ENCODE measurements around the gene HM13. TPM values are rescaled to one million over a fixed set of nuclear protein-coding genes. Genes with fewer than 3 reads are reported as not detected.

Gene HM13
- total and polyA plus RNA-seq, 9 of the 15 experiments (the other 6 are each of a cell fraction or from before 2014, with no cell fraction given), result 7.7 to 136 (median 74.5) TPM

DNA sequence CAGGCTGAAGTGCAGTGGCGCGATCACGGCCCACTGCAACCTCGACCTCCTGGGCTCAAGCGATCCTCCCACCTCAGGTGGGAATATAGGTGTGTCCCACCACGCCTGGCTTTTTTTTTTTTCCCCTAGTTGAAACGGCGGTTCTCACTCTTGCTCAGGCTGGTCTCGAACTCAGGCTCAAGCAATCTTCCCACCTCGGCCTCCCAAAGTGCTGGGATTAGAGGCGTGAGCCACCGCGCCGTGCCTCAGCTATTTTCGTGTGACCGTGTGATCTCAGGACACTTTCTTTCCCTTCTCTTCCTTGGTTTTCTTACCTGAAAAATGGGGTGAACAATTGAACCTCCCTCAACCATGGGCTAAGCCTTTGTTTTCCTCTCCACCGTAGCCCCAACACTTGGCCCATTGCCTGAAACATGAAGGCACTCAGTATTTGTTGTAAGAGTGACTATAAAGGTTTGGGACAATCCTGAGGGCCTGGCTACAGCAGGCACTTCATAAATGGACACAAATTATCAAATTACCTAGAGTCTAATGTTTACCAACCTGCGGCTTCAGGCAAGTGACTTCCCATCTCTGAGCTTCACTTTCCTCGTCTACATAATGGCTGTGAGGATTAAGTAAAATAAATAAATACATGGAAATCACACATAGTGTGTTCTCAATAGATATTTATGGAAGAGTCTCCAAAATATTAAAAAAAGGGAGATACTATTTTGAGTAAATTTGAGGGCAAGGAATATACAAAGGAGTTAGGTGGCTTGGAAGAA, 59.5 kb downstream of the HM13 start (continued):
- TF ChIP-seq, protein P1, sequence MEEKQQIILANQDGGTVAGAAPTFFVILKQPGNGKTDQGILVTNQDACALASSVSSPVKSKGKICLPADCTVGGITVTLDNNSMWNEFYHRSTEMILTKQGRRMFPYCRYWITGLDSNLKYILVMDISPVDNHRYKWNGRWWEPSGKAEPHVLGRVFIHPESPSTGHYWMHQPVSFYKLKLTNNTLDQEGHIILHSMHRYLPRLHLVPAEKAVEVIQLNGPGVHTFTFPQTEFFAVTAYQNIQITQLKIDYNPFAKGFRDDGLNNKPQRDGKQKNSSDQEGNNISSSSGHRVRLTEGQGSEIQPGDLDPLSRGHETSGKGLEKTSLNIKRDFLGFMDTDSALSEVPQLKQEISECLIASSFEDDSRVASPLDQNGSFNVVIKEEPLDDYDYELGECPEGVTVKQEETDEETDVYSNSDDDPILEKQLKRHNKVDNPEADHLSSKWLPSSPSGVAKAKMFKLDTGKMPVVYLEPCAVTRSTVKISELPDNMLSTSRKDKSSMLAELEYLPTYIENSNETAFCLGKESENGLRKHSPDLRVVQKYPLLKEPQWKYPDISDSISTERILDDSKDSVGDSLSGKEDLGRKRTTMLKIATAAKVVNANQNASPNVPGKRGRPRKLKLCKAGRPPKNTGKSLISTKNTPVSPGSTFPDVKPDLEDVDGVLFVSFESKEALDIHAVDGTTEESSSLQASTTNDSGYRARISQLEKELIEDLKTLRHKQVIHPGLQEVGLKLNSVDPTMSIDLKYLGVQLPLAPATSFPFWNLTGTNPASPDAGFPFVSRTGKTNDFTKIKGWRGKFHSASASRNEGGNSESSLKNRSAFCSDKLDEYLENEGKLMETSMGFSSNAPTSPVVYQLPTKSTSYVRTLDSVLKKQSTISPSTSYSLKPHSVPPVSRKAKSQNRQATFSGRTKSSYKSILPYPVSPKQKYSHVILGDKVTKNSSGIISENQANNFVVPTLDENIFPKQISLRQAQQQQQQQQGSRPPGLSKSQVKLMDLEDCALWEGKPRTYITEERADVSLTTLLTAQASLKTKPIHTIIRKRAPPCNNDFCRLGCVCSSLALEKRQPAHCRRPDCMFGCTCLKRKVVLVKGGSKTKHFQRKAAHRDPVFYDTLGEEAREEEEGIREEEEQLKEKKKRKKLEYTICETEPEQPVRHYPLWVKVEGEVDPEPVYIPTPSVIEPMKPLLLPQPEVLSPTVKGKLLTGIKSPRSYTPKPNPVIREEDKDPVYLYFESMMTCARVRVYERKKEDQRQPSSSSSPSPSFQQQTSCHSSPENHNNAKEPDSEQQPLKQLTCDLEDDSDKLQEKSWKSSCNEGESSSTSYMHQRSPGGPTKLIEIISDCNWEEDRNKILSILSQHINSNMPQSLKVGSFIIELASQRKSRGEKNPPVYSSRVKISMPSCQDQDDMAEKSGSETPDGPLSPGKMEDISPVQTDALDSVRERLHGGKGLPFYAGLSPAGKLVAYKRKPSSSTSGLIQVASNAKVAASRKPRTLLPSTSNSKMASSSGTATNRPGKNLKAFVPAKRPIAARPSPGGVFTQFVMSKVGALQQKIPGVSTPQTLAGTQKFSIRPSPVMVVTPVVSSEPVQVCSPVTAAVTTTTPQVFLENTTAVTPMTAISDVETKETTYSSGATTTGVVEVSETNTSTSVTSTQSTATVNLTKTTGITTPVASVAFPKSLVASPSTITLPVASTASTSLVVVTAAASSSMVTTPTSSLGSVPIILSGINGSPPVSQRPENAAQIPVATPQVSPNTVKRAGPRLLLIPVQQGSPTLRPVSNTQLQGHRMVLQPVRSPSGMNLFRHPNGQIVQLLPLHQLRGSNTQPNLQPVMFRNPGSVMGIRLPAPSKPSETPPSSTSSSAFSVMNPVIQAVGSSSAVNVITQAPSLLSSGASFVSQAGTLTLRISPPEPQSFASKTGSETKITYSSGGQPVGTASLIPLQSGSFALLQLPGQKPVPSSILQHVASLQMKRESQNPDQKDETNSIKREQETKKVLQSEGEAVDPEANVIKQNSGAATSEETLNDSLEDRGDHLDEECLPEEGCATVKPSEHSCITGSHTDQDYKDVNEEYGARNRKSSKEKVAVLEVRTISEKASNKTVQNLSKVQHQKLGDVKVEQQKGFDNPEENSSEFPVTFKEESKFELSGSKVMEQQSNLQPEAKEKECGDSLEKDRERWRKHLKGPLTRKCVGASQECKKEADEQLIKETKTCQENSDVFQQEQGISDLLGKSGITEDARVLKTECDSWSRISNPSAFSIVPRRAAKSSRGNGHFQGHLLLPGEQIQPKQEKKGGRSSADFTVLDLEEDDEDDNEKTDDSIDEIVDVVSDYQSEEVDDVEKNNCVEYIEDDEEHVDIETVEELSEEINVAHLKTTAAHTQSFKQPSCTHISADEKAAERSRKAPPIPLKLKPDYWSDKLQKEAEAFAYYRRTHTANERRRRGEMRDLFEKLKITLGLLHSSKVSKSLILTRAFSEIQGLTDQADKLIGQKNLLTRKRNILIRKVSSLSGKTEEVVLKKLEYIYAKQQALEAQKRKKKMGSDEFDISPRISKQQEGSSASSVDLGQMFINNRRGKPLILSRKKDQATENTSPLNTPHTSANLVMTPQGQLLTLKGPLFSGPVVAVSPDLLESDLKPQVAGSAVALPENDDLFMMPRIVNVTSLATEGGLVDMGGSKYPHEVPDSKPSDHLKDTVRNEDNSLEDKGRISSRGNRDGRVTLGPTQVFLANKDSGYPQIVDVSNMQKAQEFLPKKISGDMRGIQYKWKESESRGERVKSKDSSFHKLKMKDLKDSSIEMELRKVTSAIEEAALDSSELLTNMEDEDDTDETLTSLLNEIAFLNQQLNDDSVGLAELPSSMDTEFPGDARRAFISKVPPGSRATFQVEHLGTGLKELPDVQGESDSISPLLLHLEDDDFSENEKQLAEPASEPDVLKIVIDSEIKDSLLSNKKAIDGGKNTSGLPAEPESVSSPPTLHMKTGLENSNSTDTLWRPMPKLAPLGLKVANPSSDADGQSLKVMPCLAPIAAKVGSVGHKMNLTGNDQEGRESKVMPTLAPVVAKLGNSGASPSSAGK (IDR thresholded peaks at IDR 0.05), result peak; percentile 50
- TF ChIP-seq, protein P2, sequence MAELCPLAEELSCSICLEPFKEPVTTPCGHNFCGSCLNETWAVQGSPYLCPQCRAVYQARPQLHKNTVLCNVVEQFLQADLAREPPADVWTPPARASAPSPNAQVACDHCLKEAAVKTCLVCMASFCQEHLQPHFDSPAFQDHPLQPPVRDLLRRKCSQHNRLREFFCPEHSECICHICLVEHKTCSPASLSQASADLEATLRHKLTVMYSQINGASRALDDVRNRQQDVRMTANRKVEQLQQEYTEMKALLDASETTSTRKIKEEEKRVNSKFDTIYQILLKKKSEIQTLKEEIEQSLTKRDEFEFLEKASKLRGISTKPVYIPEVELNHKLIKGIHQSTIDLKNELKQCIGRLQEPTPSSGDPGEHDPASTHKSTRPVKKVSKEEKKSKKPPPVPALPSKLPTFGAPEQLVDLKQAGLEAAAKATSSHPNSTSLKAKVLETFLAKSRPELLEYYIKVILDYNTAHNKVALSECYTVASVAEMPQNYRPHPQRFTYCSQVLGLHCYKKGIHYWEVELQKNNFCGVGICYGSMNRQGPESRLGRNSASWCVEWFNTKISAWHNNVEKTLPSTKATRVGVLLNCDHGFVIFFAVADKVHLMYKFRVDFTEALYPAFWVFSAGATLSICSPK (IDR thresholded peaks at IDR 0.05; ENCODE audit: borderline replicate concordance), result 0 out of 2 replicates have a peak, but pooled peaks have one; percentile 43
- TF ChIP-seq KDM2B (CRISPR knock-in tag; IDR thresholded peaks at IDR 0.05), result 0 out of 2 replicates have a peak, but pooled peaks have one; percentile 52
- TF ChIP-seq MIER1 (IDR thresholded peaks at IDR 0.05; ENCODE audit: low read depth), result peak; percentile 64; the same call in 1 of the 2 replicates
- no peak for TF ChIP-seq COPS2 (conservative IDR thresholded peaks at IDR 0.05)
- TF ChIP-seq, protein P3, sequence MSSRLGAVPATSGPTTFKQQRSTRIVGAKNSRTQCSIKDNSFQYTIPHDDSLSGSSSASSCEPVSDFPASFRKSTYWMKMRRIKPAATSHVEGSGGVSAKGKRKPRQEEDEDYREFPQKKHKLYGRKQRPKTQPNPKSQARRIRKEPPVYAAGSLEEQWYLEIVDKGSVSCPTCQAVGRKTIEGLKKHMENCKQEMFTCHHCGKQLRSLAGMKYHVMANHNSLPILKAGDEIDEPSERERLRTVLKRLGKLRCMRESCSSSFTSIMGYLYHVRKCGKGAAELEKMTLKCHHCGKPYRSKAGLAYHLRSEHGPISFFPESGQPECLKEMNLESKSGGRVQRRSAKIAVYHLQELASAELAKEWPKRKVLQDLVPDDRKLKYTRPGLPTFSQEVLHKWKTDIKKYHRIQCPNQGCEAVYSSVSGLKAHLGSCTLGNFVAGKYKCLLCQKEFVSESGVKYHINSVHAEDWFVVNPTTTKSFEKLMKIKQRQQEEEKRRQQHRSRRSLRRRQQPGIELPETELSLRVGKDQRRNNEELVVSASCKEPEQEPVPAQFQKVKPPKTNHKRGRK (tag; IDR thresholded peaks at IDR 0.05), result 0 out of 2 replicates have a peak, but pooled peaks have one; percentile 75
- no peak for TF ChIP-seq ZNF583 (CRISPR knock-in tag; IDR thresholded peaks at IDR 0.05)
- peak; percentile 38 for TF ChIP-seq ARHGAP35 (IDR thresholded peaks at IDR 0.05; ENCODE audit: partially characterized antibody)
- TF ChIP-seq YBX1 (IDR thresholded peaks at IDR 0.05), result no peak
- peak; percentile 30; the same call in 1 of the 2 replicates for TF ChIP-seq ZNF384 (IDR thresholded peaks at IDR 0.05; ENCODE audit: low read depth, low read length)
